ENCODE measurements around the gene RUNX2.

- TF ChIP-seq, protein P1, sequence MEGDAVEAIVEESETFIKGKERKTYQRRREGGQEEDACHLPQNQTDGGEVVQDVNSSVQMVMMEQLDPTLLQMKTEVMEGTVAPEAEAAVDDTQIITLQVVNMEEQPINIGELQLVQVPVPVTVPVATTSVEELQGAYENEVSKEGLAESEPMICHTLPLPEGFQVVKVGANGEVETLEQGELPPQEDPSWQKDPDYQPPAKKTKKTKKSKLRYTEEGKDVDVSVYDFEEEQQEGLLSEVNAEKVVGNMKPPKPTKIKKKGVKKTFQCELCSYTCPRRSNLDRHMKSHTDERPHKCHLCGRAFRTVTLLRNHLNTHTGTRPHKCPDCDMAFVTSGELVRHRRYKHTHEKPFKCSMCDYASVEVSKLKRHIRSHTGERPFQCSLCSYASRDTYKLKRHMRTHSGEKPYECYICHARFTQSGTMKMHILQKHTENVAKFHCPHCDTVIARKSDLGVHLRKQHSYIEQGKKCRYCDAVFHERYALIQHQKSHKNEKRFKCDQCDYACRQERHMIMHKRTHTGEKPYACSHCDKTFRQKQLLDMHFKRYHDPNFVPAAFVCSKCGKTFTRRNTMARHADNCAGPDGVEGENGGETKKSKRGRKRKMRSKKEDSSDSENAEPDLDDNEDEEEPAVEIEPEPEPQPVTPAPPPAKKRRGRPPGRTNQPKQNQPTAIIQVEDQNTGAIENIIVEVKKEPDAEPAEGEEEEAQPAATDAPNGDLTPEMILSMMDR (IDR thresholded peaks at IDR 0.05) = no peak
- TF ChIP-seq EZH2 (IDR thresholded peaks at IDR 0.05; ENCODE audit: borderline replicate concordance, insufficient read depth, low read depth, low read length, poor library complexity, severe bottlenecking) = no peak
Observed at GRCh38 chr6:45679631-45680030, 351.5 kb downstream of the RUNX2 start.
